Activated CD8-positive, alpha-beta memory T cell treated with anti-CD3 and anti-CD28 coated beads for 36 hours (primary cell): ENCODE measurements around the gene SEPTIN5. TPM values are rescaled to one million over a fixed set of nuclear protein-coding genes. Genes with fewer than 3 reads are reported as not detected.

Experiments
- total RNA-seq, 2 experiments: library from RNA; stranded (reverse); gene quantifications; one replicate each; pipeline ENCODE4 v1.2.3, GENCODE V29; 2021

SEPTIN5 gene
- total RNA-seq, 2 experiments from 2014 or later, result 0.38 to 0.86 TPM

Other genes starting within 250 kb of the SEPTIN5 start
- gene UFD1, start 235.3 kb upstream of the SEPTIN5 start, total RNA-seq, result 10 to 100 TPM; 88.1 to 90.1 TPM
- 100 to 1,000 TPM; 114 to 115 TPM for gene CDC45, start 234.6 kb upstream of the SEPTIN5 start, total RNA-seq
- gene CLDN5, start 190.1 kb upstream of the SEPTIN5 start, total RNA-seq, result not detected
- under 1 TPM in 1 of 2 experiments, not detected in 1; 0.15 TPM for gene GP1BB, start 9.0 kb downstream of the SEPTIN5 start, total RNA-seq
- not detected for gene TBX1, start 46.3 kb downstream of the SEPTIN5 start, total RNA-seq
- 10 to 100 TPM; 17.1 to 17.3 TPM for gene GNB1L, start 140.4 kb downstream of the SEPTIN5 start, total RNA-seq
- 10 to 100 TPM; 17.9 to 20.6 TPM for gene RTL10, start 140.4 kb downstream of the SEPTIN5 start, total RNA-seq
- gene COMT, start 227.3 kb downstream of the SEPTIN5 start, total RNA-seq, result 10 to 100 TPM; 92.1 to 96.2 TPM
- gene TXNRD2, start 227.3 kb downstream of the SEPTIN5 start, total RNA-seq, result 10 to 100 TPM; 24.9 to 29.2 TPM